GM12872 (cell line): Measurements from ENCODE around the gene PROM1.

Experiments
- TF ChIP-seq, protein P1 (sequence below): IDR thresholded peaks from 3 replicates; pipeline ENCODE4 v1.5.1; 2011; ENCODE audit warnings: low read depth, mild to moderate bottlenecking, low read length, moderate library complexity; ENCODE audit not compliant: insufficient read depth

Gene PROM1

DNA sequence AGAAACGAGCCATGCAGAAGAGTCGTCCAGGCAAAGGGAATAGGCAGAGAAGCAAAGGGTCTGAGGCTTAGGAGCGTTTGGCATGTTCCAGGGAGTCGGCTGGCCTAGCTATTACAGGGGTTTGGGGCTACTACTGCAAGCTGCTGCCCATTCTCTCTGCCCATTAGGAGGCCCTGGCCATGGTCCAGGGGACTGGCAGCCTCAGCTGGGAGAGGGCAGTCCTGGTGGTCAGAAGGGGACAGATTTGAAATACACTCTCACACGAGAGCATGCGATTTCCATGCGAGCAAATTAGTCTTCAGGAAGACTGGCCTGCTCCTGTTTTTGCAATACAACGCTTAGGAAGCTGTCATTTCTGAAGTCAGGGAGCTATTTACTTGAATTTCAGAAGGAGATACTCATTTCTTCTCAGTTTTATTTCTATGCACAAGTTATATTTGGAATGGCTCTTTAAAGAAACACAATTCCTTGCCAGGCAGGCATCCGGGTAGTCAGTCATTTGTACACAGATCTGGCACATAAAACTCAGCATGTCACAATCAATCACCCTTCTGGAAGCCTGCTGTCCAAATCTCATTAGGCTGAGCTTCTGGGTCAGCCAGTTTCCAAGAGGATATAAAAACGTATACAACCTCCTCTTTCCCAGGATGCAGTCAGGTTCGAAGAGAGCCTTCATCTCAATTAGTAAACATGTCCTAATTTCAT lies 27.0 kb downstream of the PROM1 start:
- TF ChIP-seq, protein P1, sequence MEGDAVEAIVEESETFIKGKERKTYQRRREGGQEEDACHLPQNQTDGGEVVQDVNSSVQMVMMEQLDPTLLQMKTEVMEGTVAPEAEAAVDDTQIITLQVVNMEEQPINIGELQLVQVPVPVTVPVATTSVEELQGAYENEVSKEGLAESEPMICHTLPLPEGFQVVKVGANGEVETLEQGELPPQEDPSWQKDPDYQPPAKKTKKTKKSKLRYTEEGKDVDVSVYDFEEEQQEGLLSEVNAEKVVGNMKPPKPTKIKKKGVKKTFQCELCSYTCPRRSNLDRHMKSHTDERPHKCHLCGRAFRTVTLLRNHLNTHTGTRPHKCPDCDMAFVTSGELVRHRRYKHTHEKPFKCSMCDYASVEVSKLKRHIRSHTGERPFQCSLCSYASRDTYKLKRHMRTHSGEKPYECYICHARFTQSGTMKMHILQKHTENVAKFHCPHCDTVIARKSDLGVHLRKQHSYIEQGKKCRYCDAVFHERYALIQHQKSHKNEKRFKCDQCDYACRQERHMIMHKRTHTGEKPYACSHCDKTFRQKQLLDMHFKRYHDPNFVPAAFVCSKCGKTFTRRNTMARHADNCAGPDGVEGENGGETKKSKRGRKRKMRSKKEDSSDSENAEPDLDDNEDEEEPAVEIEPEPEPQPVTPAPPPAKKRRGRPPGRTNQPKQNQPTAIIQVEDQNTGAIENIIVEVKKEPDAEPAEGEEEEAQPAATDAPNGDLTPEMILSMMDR: no peak

DNA sequence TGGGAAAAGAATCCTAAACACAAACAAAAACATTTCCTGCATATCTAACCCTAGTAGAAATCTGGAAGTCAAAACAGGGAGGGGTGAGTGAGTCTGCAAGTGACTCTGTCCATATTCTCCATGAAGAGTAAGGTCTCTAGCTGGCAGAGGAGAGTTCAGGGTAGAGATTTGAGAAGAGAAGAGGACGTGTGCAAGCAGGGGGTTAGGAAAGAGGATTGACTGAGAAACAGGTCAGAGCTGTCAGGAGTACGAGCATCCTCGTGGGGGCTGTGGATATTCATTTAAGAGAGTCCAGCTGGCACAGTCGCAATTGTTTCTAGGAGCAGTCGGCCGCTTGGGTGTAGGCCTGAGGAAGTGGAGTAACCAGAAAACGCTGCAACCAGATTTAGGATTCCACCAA lies 27.9 kb downstream of the PROM1 start:
- TF ChIP-seq, protein P1: no peak

DNA sequence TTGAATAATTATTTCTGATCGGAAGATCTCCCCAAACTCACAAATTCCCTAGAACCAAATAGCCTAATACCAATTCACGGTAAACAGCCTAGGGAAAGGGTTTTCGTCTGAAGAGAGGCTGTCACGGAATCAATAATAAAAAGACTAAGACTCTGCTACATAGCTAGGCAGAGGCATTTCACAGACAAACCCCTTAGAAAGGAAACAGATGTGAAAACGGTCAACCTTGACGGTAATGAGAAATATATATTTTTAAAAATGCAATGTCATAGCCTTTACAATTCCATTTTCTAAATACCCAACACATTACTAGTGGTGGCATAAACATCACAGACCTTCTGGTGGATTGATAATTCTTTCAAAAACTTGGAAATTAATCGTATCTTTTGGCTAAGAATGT lies 28.4 kb downstream of the PROM1 start:
- TF ChIP-seq, protein P1: no peak

DNA sequence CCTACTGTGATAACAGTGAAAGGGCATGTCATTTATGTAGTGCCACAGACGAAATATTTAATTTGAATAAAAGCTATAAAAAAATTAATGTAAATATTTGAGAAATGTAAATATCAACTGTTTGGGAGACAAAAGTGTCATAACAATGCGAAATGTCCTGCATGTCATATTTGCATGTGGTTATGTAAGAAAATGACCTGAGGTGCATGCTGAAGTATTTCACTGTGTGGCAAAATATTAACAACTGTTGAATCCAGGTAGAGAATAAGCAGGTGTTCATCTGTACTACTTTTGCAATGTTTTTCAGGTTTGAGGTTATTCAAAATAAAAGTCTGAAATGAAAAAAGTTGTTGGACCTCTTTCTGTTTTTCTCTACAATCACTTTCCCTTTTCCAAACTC lies 30.9 kb downstream of the PROM1 start:
- TF ChIP-seq, protein P1: no peak

DNA sequence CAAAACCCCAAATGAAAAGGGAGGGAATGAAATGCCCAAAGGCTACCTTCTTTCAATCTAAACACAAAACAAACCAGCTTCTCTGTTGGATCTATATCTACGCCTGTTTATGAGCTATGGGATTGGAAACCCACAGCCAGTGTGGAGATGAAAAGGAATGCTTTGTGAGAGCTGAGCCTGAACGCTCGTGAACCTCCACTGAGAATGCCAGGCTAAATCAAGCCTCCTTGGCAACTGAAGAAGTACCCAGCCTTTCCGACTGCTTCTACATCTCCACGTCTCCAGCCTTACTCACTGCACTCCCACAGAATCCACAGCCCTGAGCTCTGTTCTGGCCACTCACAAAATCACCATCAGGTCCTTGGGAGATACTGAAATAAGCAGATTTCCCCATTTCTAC lies 31.8 kb downstream of the PROM1 start:
- TF ChIP-seq, protein P1: no peak

DNA sequence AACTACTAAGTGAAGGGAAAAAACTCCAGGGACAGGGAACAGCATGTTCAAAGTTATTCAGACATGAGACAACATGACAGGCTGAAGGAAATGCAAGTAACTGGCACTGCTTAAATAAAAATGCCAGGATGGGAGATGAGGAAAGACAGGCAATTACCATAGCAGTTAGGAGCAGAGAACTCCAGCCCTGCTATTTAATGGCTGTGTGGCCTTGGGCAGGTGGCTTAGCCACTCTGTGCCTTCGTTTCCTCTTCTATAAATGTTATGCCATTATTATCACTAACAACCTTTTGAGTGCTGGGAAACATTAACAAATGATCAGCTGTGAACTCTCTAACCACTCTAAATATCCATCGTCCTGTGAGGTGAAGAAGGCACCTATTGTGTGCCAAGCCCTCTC lies 32.7 kb downstream of the PROM1 start:
- TF ChIP-seq, protein P1: no peak

DNA sequence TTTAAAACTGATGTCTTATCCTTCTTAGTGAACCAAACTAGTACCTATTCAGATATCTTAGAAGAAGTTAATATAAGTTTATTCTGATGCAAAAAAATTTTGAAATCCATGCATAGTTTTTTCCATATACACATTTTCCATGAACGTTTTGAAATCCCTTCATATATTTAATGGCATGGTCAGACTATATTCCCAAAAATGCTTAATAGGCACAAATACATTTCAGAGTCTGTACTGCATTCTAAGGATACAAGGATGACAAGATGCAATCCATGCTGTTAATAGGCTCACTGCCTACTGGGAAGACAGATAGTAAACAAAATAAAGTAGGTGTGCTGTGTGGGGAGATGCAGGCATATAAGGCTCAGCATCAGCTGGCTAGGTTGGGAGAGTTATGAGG lies 33.2 kb downstream of the PROM1 start:
- TF ChIP-seq, protein P1: no peak
